RWPE1 (cell line): ENCODE measurements around the gene FAM13A.

Experiments used
- CTCF ChIA-PET: fragments of 350-600 bp; sonication (Branson Sonifier 250); formaldehyde crosslinking; extraction: SDS; loops from one replicate; lab custom pipeline; 2021; lab: Yijun Ruan, JAX
- POLR2A ChIA-PET: fragments of 400-600 bp; formaldehyde crosslinking; extraction: SDS; loops from one replicate; lab custom pipeline; 2020; ENCODE audit warnings: antibody characterized with exemption; ENCODE audit not compliant: low non-redundant PET; lab: Yijun Ruan, JAX
- DNase-seq: peaks from one replicate; pipeline ENCODE4 v3.0.0; 2012; ENCODE audit warnings: low spot score
- H3K27ac ChIP-seq: fragments of 450-650 bp; 2 replicates; pipeline ENCODE4 v1.5.1; 2017
- CTCF ChIP-seq: fragments of 450-650 bp; conservative IDR thresholded peaks from 2 replicates; pipeline ENCODE4 v1.5.1; 2017; ENCODE audit warnings: low read depth, mild to moderate bottlenecking

Gene FAM13A

GRCh38 chr4:88802138-88802537, 254.8 kb downstream of the FAM13A start:
- no peak for TF ChIP-seq CTCF
- no peak for DNase-seq
- CTCF ChIA-PET: no interaction called here
- POLR2A ChIA-PET: no interaction called here
- no peak overlapping the region for H3K27ac ChIP-seq

DNA sequence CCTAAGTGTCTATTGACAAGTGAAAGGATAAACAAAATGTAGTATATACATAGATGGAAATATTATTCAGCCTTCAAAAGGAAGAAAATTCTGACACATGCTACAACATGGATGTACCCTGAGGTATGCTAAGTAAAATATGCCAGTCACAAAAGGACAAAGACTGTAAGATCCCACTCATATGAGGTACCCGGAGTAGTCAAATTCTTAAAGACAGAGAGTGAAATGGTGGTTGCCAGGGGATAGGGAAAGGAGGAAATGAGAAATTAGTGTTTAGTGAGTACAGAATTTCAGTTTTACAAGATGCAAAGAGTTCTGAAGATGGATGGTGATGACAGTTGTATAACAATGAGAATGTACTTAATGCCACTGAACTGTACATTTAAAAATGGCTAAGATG, 257.1 kb downstream of the FAM13A start:
- ChIA-PET CTCF (no interaction called here), POLR2A (no interaction called here)
- DNase-seq: no peak
- no peak overlapping the region for H3K27ac ChIP-seq
- no peak for TF ChIP-seq CTCF

DNA sequence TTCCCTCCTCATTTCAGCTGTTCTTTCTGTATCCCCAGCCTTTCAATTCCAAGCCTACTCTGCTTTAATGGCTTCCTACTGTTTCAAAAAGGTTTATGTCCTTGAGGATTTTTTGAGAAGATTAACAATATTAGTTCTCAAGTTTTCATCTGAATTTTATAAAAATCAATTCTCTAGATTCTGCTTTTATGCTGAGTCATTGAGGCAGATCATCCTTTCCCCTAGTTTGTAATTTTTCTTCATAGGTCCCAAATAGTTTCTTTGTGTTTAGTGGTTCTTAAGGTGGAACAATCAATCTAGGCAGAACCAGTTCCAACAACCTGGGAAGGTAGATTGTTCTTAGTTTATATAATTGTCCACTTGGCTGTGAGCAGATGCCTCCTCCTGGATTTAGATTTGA, 259.3 kb downstream of the FAM13A start:
- CTCF ChIA-PET: interaction anchor here (0.6 kb wide), 1 partner anchor 228 kb away, joined by 3 read pairs; no protein-coding TSS in a partner anchor
- no peak for TF ChIP-seq CTCF
- H3K27ac ChIP-seq: no peak overlapping the region
- POLR2A ChIA-PET: no interaction called here
- DNase-seq: no peak

DNA sequence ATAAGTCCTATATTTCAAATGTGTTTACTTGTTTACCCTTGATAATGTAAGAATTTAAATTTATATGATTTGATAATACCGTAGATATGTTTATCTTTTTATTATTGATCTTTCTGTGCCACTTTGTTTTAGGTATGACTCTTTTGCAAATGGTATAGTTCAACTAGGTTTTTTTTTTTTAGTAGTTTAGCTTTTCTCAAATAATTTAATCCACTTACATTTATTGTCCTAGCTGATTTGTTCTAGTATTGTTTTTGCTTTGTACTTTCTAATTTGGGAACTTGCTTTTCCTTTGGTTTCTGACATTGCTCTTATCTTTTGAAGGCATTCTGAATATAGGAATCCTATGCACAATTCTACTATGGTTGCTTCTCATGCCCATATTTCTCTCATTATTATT, 260.4 kb downstream of the FAM13A start:
- no peak for TF ChIP-seq CTCF
- CTCF ChIA-PET: interaction anchor here (0.6 to 1.0 kb wide), 2 partner anchors 29 to 69 kb away, joined by 3 read pairs; no protein-coding TSS in a partner anchor
- H3K27ac ChIP-seq: no peak overlapping the region
- DNase-seq: no peak
- POLR2A ChIA-PET: no interaction called here

GRCh38 chr4:88794952-88795351, 262.0 kb downstream of the FAM13A start:
- CTCF ChIA-PET: interaction anchor here (0.5 to 0.6 kb wide), 3 partner anchors 24 to 829 kb away, joined by 3 to 4 read pairs (median 3); no protein-coding TSS in a partner anchor
- no peak for DNase-seq
- no peak for TF ChIP-seq CTCF
- POLR2A ChIA-PET: no interaction called here
- no peak overlapping the region for H3K27ac ChIP-seq

GRCh38 chr4:88794087-88794690, 262.8 kb downstream of the FAM13A start:
- POLR2A ChIA-PET: no interaction called here
- CTCF ChIA-PET: interaction anchor here (0.5 kb wide), 1 partner anchor 347 kb away, joined by 3 read pairs; no protein-coding TSS in a partner anchor

More at GRCh38 chr4:88794087-88794690, 262.8 kb downstream of the FAM13A start:
- no peak overlapping the region for H3K27ac ChIP-seq
- no peak for DNase-seq
- TF ChIP-seq CTCF: no peak
